GM18498 (cell line): Measurements from ENCODE around the gene RAB38.
A peak's percentile ranks its signal among the peaks of the same experiment; 100 is the strongest.

Experiments
- ATAC-seq: cut with Tn5 transposase; IDR thresholded peaks from one replicate; pipeline ENCODE4 v1.9.1; 2021; ENCODE audit warnings: mild to moderate bottlenecking, moderate library complexity; ENCODE audit not compliant: unreplicated experiment

RAB38 gene

DNA sequence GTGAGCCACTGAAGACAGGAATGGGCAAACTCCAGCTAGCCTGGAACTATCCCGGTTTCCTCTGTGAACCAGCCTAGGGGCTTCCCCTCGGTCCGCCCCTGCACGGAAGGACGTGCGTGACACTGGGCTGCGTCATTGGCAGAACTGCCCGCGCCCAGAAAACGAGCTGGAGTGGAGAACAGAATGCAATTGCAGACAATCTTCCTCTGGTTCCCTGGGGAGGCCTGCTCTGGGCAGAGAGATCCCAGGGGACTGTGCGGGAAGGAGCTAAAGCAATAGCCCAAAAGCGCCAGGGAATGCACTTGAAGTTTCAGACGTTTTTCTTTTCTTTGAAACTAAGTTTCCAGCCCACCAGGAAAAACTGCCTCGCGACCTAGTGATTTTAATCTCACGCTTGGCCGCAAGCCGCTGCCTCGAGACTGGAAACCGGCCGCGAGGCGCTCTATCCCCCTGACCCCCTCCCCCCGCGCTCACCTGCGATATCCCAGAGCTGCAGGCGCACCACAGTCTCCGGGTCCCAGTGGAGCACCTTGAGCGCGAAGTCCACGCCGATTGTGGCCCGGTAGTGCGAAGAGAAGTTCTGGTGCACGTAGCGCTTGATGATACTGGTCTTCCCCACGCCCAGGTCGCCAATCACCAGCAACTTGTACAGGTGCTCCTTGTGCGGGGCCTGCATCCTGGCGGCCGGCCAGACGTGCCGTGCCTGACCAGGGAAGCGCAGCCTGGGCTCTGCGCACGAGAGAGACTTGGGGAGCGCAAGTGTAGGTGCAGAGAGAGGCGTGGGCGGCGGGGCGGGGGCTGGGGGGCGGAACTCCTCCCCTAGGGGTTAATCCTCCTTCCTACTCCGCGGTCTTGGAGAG lies at the start of gene RAB38:
Gene RAB38 (minus strand): TSS at position 735 of the 860 bp plus-strand sequence. CDS start 59 bp downstream, at position 676.
- ATAC-seq, result peak; percentile 52

DNA sequence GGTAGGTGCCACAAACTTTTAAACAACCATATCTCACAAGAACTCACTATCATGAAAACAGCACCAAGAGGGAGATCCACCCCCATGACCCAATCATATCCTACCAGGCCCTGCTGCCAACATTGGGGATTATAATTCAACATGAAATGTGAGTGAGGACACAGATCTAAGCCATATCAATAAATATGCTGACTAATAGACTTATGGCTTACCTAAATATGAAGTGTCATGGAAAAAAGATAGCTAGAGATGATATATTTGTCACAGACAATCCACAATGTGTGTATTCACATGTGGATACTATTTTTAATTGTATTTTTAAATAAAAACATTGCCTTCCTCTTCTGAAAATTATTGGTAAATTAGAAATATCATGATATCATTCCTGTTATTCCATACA lies 38.2 kb upstream of the RAB38 start:
- no peak for ATAC-seq

DNA sequence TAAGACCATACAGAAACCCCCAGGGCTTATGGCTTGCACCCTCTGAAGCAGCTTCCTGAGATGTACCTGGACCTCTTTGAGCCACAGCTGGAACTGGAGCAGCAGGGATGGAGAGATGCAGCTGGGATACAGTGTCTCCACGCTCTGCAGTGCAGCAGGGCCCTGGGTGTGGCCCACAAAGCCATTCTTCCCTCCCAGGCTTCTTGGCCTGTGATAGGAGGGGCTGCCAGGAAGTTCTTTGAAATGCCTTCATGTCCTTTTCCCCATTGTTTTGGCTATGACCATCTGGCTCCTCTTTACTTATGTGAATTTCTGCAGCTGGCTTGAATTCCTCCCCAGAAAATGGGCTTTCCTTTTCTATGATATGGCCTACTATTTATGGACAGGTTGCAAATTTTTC lies 37.1 kb upstream of the RAB38 start:
- no peak for ATAC-seq

DNA sequence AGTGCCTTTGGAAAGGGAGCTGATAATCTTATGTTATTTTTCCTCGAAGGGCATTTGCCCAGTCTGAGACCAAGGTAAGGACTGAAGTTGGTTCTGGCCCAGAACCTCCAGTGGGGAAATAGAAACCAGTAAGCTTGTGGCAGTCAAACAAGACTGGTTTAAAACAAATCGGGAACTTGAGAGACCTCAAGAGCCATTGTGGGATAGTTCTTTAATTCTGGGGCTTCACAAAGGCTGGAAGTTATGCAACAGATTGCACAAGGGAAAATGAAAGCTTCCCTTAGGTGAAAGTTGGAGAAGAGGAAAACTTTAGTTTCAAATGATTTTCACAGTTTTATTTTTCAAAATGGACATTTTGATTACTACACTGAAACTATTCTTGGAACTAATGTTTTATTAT lies 33.5 kb upstream of the RAB38 start:
- no peak for ATAC-seq

DNA sequence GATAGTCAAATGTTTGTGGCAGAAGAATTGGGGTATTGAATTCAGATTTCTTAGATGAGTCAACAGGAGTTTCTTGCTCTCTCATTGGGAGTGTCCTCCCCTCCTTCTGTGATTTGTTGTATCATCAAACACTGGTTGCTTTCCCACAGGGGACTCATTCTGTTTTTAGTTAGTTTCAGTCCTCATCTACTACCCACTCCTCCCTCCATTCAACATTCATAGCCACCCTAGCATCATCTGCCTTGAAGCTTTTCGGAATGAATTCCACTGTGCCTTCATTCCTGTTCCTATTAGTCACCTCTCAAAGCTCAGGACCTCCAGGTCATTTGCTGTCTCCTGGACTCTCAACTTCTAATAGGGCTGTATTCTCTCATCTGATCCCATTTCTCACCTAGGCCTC lies 31.5 kb upstream of the RAB38 start:
- ATAC-seq, result peak; percentile 61

DNA sequence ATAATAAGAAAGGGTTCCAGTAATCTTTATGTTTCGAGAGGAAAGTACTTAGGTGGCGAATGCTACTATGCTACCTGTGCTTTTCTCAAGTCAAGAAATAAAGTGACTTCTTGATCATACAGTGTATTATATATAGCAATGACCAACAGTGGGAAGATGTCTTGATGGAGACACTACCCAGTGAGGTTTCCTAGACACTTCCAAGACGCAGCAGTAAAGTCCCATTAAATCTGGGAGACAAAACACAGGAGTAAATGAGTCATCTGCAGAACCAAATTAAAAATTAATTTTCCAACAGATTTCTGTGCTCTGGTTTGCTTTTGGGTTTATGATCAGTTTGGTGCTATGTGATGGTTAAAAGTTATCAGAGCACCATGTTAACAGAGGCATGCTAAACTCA lies 29.1 kb upstream of the RAB38 start:
- no peak for ATAC-seq

DNA sequence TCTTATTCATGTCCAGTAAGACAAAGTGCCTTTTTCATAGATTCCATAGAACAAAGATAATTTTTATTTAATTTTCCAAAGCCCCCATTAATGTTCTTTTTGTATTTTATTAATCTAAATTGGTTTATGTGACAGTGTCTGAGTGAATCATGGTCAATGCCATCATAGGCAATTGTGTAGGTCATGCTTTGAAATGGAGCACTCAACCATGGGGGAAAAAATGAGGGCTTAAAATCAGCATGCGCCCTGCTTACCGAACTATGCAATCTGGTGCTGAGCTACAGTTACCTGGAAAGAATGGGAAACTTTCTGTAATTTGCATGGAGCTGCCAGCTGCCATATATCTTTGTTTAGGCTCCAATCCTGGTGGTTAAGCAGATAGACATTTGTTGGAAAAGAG lies 28.4 kb upstream of the RAB38 start:
- no peak for ATAC-seq

DNA sequence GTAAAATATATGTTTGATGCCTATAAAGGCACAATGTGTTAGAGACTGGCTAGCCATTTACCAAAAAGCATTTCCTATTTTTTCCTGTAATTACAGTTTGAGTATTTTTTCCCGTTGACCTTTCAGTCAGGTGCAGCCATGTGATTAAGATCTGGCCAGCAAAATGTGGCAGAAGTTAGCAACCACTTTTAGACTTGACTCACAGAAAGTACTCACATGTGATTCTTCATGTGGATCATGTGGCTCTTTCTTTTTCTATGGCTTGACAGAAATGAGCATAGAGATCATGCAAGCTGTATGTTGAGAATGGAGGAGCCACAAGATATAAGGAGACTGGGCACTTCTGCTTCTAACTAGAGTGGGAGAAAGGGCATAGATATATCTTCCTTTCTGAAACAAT lies 27.3 kb upstream of the RAB38 start:
- ATAC-seq, result no peak

DNA sequence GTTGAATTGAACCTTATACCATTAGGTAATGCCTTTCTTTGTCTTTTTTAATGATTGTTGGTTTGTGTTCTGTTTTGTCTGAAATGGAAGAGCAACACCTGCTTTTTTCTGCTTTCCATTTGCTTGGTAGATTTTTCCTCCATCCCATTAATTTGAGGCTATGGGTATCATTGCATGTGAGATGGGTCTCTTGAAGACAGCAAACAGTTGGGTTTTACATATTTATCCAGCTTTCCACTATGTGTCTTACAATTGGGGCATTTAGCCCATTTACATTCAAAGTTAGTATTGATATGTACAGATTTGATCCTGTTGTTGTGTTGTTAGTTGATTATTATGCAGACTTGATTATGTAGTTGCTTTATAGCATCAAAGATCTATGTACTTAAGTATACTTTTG lies 21.1 kb upstream of the RAB38 start:
- no peak for ATAC-seq

DNA sequence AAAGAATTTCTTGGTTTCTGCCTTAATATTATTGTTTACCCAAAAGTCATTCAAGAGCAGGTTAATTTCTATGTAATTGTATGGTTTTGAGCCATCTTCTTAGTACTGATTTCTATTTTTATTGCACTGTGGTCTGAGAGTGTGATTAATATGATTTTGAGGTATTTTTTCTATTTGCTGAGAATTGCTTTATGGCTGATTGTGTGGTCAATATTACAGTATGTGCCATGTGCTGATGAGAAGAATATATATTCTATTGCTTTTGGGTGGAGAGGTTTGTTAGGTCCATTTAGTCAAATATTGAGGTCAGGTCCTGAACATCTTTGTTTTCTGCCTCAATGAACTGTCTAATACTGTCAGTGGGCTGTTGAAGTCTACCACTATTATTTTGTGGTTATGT lies 20.7 kb upstream of the RAB38 start:
- no peak for ATAC-seq

DNA sequence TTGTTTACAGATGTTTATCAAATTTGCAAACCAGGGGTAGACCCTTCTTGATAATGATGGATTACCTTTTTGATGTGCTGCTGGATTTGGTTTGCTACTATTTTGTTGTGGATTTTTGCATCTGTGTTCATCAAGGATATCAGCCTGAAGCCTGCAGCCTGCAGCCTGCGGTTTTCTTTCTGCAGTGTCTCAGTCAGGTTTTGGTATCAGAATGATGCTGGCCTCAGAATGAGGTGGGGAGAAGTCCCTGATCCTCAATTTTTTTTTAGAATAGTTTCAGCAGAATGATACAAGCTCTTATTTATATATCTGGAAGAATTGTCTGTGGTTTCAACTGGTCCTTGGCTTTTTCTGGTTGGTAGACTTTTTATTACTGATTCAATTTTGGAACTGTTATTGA lies 19.7 kb upstream of the RAB38 start:
- no peak for ATAC-seq

DNA sequence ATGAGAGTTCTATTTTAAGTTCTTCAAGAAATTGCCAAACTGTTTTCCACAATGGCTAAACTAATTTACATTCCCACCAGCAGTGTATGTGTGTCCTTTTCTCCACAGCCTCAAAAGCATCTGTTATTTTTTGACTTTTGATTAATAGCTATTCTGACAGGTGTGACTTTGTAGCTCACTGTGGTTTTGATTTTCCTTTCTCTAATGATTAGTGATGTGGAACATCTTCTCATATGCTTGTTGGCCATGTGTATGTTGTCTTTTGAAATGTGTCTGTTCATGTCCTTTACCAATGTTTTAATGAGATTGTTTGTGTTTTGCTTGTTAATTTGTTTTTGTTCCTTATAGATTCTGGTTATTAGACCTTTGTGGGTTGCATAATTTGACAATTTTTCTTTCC lies 18.0 kb upstream of the RAB38 start:
- no peak for ATAC-seq

DNA sequence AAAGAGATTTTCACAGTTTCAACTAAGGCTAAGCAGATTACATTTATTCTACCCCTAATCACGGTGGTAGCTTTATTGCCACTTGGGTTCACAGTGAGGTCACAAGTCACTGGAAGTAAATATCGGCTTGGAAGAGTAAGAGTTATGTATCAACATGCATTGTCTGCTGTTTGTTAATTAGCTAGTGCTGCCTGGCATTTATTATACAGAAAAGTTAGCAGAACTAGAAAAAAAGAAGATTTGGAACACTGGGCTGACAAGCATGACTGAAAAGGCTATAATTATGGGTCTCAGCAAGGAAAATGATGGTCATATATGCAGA lies 13.7 kb upstream of the RAB38 start:
- no peak for ATAC-seq

DNA sequence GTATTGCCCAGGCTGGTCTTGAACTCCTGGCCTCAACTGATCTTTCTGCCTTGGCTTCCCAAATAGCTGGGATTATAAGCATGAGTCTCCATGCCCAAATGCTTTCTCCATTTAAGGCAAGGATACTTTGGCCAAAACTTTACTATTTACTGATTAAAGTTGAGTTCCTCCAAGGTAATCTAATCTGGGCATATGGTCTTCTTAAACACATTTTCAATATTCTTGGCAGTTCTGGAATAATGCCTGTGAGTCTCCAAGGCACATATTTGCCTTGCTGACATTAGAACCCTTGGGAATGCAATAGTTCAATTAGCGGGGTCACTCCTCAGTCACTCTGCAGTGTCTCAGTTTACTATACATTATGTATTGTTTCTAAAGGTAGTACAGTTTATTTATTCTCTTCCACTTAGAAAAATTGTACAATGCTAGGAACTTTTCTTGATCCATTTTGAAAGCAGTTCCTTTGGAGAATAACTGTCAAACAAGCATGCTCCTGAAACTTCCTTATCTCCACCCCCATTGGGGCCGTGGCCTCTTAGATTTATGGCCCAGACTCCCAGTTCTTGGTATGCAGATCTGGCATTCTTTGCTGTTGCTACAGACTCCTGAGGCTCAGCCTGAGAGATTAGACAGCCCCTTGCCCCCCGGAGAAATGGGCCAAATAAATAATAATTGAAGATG lies 13.1 kb upstream of the RAB38 start:
- ATAC-seq, result no peak

DNA sequence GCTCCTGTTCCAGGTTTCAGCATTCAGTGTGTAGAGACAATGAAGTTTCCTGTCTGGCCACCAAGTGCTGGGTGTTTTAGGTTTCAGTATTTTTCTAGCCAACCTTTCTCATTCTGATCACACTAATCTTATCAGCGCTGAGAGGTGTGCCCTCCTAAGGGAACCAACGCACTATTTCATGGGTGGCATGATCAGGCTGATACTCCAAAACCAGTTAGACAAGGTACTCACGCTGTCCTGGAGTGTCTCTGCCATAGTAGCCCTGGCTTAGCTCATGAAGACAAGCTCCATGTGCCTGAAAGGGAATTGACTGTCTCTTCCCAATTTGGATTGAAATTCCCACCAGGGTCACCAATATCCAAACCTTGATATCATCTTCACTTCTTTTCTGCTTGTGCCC lies 8.0 kb upstream of the RAB38 start:
- ATAC-seq, result no peak

DNA sequence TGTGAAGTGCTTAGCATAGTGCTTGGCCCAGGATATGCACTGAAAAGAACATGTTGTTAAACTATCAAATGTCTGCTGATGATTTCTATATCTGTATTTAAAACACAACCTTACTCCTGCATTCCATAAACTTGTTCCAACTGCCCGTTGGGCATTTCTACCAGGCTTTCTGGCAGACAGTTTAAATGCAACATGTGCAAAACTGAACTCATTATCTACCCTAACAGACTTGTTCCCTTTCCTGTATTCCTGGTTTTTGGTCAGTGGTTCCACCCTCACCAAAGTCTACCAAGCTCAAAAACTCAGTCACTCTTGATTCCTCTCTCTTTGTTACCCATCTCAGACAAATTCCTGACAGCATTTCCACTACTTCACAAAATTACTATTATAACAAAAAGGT lies 6.5 kb upstream of the RAB38 start:
- no peak for ATAC-seq

DNA sequence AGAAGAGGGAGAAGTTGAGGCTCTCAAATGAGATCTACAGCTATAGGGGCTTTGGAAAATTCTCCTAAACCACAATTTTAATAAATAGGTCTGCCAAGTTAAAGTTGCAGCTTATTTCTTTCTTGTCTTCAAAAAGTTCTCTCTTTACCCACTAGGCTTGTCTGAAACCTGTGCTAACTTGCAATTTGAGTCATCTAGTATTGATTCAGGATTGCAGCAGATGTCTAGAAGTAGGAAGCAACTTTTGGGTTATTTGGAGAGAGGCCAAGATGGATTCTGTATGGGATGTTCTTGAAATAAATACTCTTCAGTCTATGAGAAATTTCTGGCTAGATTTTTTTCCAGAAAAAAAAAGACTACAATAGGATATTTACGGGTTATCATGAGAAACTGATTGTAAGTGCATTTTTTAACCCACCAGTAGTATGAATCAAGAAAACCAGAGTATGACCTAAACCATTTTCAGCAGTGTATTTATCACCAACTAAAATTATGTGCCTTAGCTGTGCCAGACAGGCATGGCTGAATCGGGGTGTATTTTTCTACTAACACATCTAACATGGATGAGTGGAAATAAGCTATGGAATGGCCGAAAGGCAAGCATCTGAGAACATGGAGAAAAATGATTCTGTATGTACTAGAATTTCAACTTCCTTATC lies 4.9 kb upstream of the RAB38 start:
- no peak for ATAC-seq

DNA sequence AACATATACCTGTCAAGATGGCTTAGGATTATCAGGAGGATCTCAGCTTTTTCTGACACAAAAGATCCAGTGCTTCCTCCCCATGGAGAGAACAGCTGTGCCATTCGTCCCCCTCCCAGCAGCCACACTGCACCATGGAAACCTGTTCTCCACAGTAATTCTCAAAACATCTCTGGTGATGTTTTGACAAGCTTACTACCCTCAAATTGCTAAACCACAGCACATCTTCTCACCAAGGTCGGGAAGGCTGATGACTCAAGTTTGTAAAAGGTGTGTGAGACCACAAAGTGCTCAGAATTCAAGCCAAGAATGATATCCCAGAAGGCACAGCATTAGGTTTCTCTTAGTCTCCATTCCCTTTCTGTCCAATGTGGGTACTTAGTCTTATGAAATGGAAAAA lies 3.9 kb upstream of the RAB38 start:
- ATAC-seq, result peak; percentile 61

DNA sequence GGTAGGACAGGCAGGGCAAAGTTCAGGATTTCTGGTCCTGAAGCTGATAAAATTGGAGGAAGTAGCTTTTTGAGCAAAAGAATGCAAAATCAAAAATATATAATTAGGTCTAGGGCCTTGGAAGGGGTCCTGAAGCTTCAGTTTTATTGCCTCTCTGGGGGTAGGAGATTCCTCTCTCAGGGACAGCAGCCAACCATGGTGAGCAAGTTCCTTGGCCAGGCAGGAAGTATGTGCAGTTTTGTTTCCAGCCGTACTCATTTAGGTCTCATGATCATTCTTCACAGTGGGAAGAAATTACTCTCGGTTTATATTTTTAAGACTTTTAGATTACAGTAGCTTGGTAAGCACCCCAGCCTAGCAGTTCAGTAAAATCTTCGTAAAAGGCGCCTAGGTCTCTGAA lies 2.9 kb upstream of the RAB38 start:
- ATAC-seq, result no peak

DNA sequence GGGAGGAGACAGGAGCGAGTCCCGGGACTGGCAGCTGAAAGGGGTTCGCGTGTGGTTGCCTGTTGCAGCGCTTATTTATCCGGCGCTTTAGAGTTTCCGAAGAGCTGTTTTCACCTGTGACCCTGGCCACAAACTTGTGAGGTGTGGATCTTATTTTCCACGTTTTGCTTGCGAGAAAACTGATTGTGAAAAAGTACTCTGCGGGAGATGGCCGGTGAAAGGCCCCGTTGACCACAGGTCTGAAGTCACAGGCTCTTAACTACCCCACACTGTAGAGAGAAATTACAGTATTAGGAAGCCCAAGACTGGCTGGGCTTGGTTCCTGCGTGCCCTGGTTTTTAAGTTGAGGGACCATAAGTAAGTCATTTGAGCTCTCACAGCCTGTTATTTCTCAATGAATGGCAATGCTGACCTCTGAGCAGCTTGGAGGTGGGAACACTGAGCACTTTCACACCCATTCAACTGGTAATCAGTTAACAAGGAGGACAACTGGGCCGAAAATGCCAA lies 379 bp upstream of the RAB38 start:
- peak; percentile 35 for ATAC-seq

DNA sequence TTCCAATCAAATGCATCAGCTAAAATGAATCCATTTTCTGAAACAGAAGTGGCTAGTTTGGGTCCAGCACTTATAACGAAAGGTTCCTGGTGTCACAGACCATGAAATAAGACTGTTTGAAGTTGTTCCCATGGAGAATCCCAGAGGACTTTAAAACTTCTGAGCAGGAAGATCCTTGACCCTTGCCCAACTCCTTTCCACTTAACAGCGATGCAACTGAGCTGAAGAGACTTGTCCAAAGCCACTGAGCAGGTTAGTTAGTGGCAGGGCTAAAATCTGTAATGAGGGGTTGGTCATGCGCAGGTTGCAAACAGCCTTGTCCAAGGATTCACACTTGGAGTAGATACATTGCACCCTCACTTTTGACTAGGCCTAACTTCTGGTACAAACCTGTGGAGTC lies 1.3 kb downstream of the RAB38 start:
- no peak for ATAC-seq

DNA sequence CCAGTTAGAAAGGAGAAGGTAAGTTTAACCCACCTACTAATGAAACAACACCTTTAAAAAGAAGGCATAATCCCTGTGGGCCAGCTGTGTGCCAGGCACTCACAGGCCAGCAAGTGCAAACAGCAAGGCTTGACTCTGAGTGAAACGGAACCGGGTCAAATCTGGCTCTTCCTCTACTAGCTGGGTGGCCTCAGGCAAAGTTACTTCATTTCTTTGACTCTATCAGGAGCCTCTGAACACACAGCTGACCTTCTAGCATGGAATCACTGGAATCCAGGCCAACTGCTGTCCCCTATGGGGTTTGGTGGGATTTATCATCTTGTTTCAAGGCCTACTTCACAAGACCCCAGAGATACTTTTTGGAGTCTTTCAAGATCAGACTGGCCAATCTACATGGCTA lies 3.3 kb downstream of the RAB38 start:
- no peak for ATAC-seq
